ENCODE data around the gene NBAS.

The NBAS gene

DNA sequence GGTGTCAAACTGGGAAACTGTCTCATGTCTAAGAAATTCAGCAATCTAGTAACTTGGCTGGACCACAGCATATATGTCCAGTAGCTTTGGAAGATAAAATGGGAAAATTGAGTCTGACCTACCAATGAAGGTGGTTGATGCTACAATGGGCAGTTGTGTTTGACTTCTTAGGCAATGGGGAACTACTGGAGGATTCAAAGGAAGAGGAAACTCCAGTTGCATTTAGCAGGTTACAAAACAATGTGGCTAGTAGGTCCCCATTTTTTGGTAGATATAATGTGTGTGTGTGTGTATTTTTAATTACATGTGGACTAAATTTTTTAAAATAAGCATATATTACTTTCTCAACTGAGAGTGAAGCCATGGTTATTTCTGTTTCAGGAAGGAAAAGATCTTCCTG lies 427.7 kb downstream of the NBAS start:
- no peak for DNase-seq (ENCODE audit: low spot score)

GRCh38 chr2:15128846-15129245 lies 432.3 kb downstream of the NBAS start:
- no peak for DNase-seq (ENCODE audit: low spot score)

DNA sequence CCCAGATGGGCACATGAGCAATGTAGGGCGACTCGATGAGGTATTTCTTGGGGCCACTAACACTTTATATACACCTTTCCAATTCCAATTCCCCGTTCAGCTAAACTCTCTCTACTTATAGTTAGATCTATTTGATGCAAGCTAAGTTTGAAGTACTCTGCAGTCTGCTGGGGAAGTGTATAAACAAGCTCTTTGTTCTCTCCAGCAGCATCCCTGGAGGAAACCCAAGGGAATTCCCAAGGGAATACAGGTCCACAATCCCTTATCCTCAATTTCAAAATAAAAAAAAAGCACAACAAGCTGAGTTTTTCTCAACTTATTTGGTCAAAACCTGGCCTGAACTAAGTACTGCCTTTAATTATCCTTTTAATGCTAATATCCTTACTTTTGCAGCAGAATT lies 433.3 kb downstream of the NBAS start:
- no peak for DNase-seq (ENCODE audit: low spot score)

DNA sequence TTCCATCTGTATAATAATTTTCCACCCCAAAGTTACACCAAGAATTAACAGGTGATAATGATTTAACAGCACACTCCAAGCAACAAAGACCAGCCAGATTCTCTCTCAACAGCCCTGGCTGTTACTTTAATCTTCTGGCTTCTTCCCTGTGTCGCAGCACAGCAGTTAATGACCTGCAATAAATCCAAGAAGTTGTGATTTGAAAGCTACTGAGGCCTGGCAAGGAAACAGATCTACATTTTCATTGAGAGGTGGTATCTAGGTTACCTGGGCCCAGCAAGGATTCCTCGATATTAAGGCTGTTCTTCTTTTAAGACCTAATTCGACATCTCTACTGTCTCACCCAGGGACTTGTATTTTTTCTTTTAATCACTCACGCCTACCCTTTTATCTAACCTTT lies 433.8 kb downstream of the NBAS start:
- DNase-seq (ENCODE audit: low spot score): no peak

DNA sequence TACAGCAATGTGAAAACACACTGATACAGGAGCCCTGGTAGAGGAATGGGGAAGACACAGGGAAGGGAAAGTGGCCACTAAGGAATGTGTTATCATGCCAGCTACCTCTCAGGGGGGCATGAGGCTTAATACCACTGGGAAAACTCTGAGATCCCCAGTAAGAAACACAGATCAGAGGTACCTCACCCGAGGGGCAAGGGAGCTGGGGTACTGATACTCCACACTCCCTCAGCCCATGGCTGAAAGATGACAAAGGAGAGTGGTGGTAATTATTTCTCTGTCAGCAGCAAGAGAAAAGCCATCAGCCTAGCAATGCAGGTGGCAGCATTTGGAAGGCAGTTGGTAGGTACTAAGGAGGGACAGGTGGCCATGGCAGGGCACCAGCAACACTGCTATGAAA lies 434.8 kb downstream of the NBAS start:
- no peak for DNase-seq (ENCODE audit: low spot score)

- DNase-seq (ENCODE audit: low spot score): no peak
Measured at GRCh38 chr2:15122915-15123314, 438.2 kb downstream of the NBAS start.

GRCh38 chr2:15120631-15121030 lies 440.5 kb downstream of the NBAS start:
- DNase-seq (ENCODE audit: low spot score): no peak

DNA sequence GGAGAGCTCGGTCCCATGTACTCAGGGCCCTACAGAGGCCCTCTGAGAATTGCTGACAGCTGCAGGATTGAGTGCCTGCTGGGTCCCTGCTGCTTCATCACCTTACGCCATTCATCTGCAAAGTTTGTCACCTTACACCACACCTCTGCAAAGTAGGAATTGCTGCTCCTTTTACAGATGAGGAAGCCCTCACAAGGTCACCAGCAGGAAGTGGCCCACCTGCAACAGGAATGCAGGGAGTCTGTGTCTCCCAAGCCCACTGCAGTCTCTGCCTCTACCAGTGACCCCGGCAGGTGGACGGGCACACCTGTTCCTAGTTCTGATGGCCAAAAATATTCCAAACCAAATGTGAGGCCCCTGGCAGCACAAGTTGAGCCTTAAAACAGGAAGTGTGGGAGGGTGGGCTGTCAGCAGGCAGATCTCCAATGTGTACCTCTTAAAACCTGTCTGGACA lies 441.4 kb downstream of the NBAS start:
- no peak for DNase-seq (ENCODE audit: low spot score)

- no peak for DNase-seq (ENCODE audit: low spot score)
Measured at GRCh38 chr2:15117409-15118050, 443.6 kb downstream of the NBAS start.
